Esophagus muscularis mucosa (tissue), 4 donors: ENCODE data around the gene TOR1AIP2. TPM values are rescaled to one million over a fixed set of nuclear protein-coding genes. Genes with fewer than 3 reads are reported as not detected.
"Not testable (repeated sequence)": the region's sequence is repeated elsewhere in the genome, so short reads cannot be mapped to it uniquely, and the experiment has no call there.

ENCODE experiments used
- DNase-seq: peaks from one replicate; pipeline ENCODE4 v3.0.0-alpha.2; 2017; ENCODE audit errors: extremely low spot score
- H3K27ac ChIP-seq, 4 donors: fragments of 200-600 bp; sonication (generic); replicated peaks in 1 of 4; 1 replicate in 3 of 4; 2 replicates in 1 of 4; pipeline ENCODE4 v1.5.1; 2016 to 2019; ENCODE audit warnings: mild to moderate bottlenecking in 1 of 4
- H3K27me3 ChIP-seq, 4 donors: fragments of 200-600 bp; sonication (generic); one replicate each; pipeline versions ENCODE4 v1.5.1 to v1.6.0; 2016 to 2019
- H3K36me3 ChIP-seq, 4 donors: fragments of 200-600 bp; sonication (generic); one replicate each; pipeline ENCODE4 v1.5.1; 2016 to 2019
- H3K4me1 ChIP-seq, 4 donors: fragments of 200-600 bp; sonication (generic); one replicate each; pipeline ENCODE4 v1.5.1; 2016 to 2019
- H3K4me3 ChIP-seq, 4 donors: fragments of 200-600 bp; sonication (generic); 1 replicate in 2 of 4; 2 replicates in 2 of 4; pipeline ENCODE4 v1.5.1; 2016 to 2019; ENCODE audit warnings: mild to moderate bottlenecking in 4 of 4, moderate library complexity in 1 of 4
- H3K9me3 ChIP-seq, 4 donors: fragments of 200-600 bp; sonication (generic); 1 replicate in 3 of 4; 2 replicates in 1 of 4; pipeline ENCODE4 v1.5.1; 2016 to 2019
- EP300 ChIP-seq: sonication (generic); formaldehyde crosslinking; IDR thresholded peaks from one replicate; pipeline ENCODE4 v1.6.1; 2017; ENCODE audit warnings: antibody characterized with exemption
- POLR2A ChIP-seq: fragments of 450-650 bp; IDR thresholded peaks from one replicate; pipeline ENCODE4 v1.6.1; 2017; ENCODE audit warnings: antibody characterized with exemption, moderate library complexity, mild to moderate bottlenecking, low read depth
- POLR2AphosphoS5 ChIP-seq, 2 donors: sonication (generic); formaldehyde crosslinking; IDR thresholded peaks; one replicate each; pipeline ENCODE4 v1.6.1; 2017; ENCODE audit warnings: antibody characterized with exemption in 2 of 2
- WGBS: methylation state at CpG from one replicate; pipeline ENCODE4 v1.1.5; 2018; 5-methylcytosine and 5-hydroxymethylcytosine counted together
- intact Hi-C: fragments of 100-400 bp; cut with DNase I; formaldehyde crosslinking; loops from one replicate; pipeline ENCODE4 v1.15.1; 2023
- total RNA-seq, 4 donors: library from RNA; depleted of rRNA; stranded (reverse); fragments of >200 nt; gene quantifications; one replicate each; pipeline versions ENCODE4 v1.1.0 to v1.2.1, GENCODE V29; 2016
- TF ChIP-seq, protein P1 (sequence below), 3 experiments: fragments of 200-600 bp in 2 of 3; fragments of 450-650 bp in 1 of 3; sonication (generic) in 2 of 3; IDR thresholded peaks; one replicate each; pipeline ENCODE4 v1.5.1; 2017 to 2019; ENCODE audit warnings: antibody characterized with exemption in 3 of 3, mild to moderate bottlenecking in 2 of 3, moderate library complexity in 1 of 3

The TOR1AIP2 gene
- total RNA-seq, 4 donors from 2014 or later = 42.8 to 71.1 (median 47.0) TPM

DNA sequence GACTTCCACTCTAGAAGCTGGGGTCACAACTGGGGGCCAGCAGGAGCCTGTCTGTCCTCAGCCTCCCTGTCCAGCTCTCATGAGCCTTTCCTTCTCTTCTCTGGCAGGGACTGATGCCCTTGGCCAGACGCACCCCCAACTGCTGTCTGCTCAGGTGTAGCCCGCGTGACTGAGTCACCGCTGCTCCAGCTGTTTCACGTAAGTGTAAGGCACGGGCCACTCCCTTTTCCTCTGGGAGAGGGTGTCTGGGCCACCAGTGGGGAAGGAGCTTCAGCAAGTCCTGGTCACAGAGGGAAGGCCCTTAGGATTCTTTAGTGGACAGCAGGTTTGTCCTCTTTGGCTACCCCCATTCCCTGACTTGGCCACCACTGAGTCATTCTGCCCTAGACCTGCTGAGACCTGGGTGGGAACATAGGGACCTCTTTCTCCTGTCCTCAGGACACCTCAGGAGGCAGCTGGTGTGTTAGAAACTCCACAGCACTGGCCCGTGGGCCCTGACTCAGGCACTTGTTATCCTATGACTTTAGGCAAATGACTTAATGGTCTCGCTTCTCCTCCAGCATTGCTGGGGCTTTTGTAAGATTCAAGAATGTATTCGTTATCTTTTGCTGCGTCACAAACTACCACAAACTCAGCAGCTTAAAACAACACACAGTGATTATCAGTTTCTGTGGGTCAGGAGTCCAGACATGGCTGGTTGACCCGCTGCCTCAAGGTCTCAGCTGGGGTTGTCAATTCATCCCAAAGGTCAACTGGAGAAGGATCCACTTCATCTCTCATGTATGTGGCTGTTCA lies 69.7 kb downstream of the TOR1AIP2 start:
- TF ChIP-seq, protein P1, sequence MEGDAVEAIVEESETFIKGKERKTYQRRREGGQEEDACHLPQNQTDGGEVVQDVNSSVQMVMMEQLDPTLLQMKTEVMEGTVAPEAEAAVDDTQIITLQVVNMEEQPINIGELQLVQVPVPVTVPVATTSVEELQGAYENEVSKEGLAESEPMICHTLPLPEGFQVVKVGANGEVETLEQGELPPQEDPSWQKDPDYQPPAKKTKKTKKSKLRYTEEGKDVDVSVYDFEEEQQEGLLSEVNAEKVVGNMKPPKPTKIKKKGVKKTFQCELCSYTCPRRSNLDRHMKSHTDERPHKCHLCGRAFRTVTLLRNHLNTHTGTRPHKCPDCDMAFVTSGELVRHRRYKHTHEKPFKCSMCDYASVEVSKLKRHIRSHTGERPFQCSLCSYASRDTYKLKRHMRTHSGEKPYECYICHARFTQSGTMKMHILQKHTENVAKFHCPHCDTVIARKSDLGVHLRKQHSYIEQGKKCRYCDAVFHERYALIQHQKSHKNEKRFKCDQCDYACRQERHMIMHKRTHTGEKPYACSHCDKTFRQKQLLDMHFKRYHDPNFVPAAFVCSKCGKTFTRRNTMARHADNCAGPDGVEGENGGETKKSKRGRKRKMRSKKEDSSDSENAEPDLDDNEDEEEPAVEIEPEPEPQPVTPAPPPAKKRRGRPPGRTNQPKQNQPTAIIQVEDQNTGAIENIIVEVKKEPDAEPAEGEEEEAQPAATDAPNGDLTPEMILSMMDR (IDR thresholded peaks at IDR 0.05) = no peak
- TF ChIP-seq POLR2A = no peak
- no peak for TF ChIP-seq EP300
- TF ChIP-seq POLR2AphosphoS5 (IDR thresholded peaks at IDR 0.05) = no peak
- Histone ChIP-seq H3K4me3 (no peak overlapping the region), H3K9me3 (no peaks in the 10 kb centered on the region), H3K27me3 (peaks cover 0 to 7% (median 0%) of the 10 kb centered on the region in 4 donors), H3K36me3 (no peaks in the 10 kb centered on the region), H3K27ac (no peak overlapping the region), H3K4me1 (peaks cover 0 to 8% (median 4%) of the 10 kb centered on the region in 4 donors)
- intact Hi-C loops = loop anchor here (1.0 kb wide), 1 partner anchor 102 kb away; no protein-coding TSS in a partner anchor
- DNase-seq = no peak
- WGBS = 90% methylated on average over 10 of the region's 11 CpGs

DNA sequence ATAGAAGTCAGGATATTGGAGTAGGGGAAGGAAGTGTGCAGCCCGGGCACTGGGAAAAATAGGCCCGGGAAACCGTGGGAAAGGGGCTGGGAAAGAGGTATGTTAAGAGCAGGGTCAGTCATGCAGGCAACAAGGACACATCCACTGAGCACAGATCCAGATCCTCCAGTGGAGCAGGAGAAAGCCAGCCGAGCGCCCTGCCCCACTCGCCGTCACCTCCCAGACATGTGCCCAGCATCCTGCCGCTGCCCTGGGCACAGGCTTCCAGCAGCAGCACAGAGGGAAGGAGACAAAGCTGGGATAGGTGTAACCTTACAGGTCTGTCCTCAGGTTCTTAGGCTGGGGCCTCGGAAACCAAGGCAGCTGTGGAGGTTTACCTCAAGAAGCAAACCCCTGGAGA lies 70.3 kb downstream of the TOR1AIP2 start:
- Histone ChIP-seq H3K27me3 (peaks cover 0 to 7% (median 0%) of the 10 kb centered on the region in 4 donors), H3K4me3 (no peak overlapping the region), H3K4me1 (peaks cover 0 to 8% (median 4%) of the 10 kb centered on the region in 4 donors), H3K36me3 (no peaks in the 10 kb centered on the region), H3K27ac (no peak overlapping the region), H3K9me3 (no peaks in the 10 kb centered on the region)
- no peak for TF ChIP-seq POLR2A
- TF ChIP-seq, protein P1 (IDR thresholded peaks at IDR 0.05) = no peak
- TF ChIP-seq EP300 = no peak
- no peak for TF ChIP-seq POLR2AphosphoS5 (IDR thresholded peaks at IDR 0.05)
- 82% methylated on average over 7 of the region's 9 CpGs for WGBS
- DNase-seq = no peak
- intact Hi-C loops = no loop called here

DNA sequence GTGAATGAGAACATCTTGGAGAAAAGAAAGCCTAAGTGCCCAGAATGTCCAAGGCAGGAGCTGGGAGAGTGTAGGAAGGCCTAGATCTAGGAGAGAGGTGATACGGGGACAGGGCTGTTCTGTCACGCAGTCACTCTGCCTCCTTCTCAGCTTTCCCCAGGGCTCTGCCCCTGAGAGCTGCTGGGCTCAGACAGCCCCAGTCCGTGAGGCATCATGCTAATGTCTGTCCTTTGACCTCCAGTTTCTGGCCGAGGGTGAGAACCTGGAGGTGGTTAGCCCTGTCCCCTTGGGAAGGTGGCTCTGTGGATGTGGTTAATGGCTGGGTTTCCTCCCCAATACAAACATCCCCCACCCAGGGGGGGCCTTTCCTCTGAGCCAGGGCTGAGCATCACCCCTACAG lies 71.3 kb downstream of the TOR1AIP2 start:
- H3K36me3 ChIP-seq = no peaks in the 10 kb centered on the region
- intact Hi-C loops = no loop called here

DNA sequence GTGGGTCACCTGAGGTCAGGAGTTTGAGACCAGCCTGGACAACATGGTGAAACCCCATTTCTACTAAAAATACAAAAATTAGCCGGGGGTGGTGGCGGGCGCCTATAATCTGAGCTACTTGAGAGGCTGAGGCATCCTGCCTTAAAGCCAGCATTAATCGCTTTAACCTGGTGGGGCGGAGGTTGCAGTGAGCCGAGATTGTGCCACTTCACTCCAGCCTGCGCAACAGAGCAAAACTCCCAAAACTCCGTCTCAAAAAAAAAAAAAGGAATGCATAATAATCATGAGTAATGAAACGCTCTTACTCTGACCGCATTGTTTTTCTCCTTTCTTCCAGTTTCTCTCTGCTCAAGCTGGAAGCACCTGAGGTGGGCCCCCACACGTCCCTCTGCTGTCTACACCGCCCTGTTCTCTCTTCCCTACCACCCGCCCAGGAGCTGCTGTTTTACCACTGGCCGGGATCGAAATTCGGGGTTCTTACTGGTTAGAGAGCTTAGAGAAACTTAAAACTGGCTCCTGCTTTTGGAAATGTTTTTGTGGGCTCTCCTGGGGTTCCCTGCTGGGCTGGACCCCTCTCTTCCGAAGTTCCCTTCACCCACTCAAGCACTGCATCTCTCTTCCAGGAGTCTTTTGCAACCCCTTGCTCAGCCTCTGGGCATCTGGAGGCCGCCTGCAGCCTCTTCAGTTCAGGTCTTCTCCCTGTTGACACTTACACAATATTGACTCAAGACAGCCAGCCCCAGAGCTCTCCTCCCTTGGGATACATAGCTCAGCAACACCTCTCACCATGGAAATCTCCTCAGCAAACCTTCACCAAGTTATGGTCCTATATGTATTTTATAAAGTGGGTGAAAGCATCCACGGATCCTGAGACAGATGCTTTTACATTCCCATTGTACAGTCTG lies 72.1 kb downstream of the TOR1AIP2 start:
- Histone ChIP-seq H3K36me3 (no peaks in the 10 kb centered on the region), H3K4me3 (no peak overlapping the region), H3K4me1 (peaks cover 0 to 8% (median 4%) of the 10 kb centered on the region in 4 donors), H3K27ac (no peak overlapping the region), H3K27me3 (peaks cover 0 to 7% (median 0%) of the 10 kb centered on the region in 4 donors), H3K9me3 (no peaks in the 10 kb centered on the region)
- no peak for TF ChIP-seq POLR2A
- TF ChIP-seq, protein P1 (IDR thresholded peaks at IDR 0.05) = no peak
- TF ChIP-seq EP300 = no peak
- no peak for TF ChIP-seq POLR2AphosphoS5 (IDR thresholded peaks at IDR 0.05)
- intact Hi-C loops = no loop called here
- 93% methylated on average over 19 of the region's 19 CpGs for WGBS
- DNase-seq = no peak

More for the DNA sequence above, 71.3 kb downstream of the TOR1AIP2 start:
- no peak for TF ChIP-seq EP300
- TF ChIP-seq POLR2AphosphoS5 (IDR thresholded peaks at IDR 0.05) = no peak
- TF ChIP-seq POLR2A = no peak
- TF ChIP-seq, protein P1 (IDR thresholded peaks at IDR 0.05) = no peak
- Histone ChIP-seq H3K9me3 (no peaks in the 10 kb centered on the region), H3K27me3 (peaks cover 0 to 7% (median 0%) of the 10 kb centered on the region in 4 donors), H3K27ac (no peak overlapping the region), H3K4me1 (peaks cover 0 to 8% (median 4%) of the 10 kb centered on the region in 4 donors), H3K4me3 (no peak overlapping the region)
- no peak for DNase-seq
- WGBS = 98% methylated on average over 4 of the region's 4 CpGs

DNA sequence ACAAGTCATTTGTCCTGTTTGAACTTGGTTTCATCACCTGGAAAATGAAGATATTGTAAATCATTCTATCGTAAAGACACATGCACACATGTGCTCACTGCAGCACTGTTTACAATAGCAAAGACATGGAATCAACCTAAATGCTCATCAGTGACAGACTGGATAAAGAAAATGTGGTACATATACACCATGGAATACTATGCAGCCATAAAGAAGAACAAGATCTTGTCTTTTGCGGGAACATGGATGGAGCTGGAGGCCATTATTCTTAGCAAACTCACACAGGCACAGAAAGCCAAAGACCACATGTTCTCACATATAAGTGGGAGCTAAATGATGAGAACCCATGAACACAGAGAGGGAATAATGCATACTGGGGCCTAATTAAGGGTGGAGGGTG lies 73.2 kb downstream of the TOR1AIP2 start:
- H3K27ac ChIP-seq, DNase-seq, H3K36me3 ChIP-seq, H3K27me3 ChIP-seq, H3K4me3 ChIP-seq, intact Hi-C loops, H3K4me1 ChIP-seq, H3K9me3 ChIP-seq: not testable (repeated sequence)
- WGBS = 98% methylated on average over 2 of the region's 2 CpGs
